LNCaP clone FGC (cell line): ENCODE results near the gene XYLT2.

ENCODE experiments used
- DNase-seq: peaks from one replicate; pipeline ENCODE4 v3.0.0-alpha.2; 2011; ENCODE audit warnings: low read depth
- H3K4me3 ChIP-seq: 2 replicates; pipeline ENCODE4 v1.5.1; 2011; ENCODE audit warnings: mild to moderate bottlenecking, low read depth, low read length, control low read depth
- TF ChIP-seq, protein P1 (sequence below): IDR thresholded peaks from 2 replicates; pipeline ENCODE4 v1.5.1; 2012; ENCODE audit warnings: mild to moderate bottlenecking; ENCODE audit not compliant: control insufficient read depth, insufficient read depth; ENCODE audit errors: extremely low read depth

Gene XYLT2

DNA sequence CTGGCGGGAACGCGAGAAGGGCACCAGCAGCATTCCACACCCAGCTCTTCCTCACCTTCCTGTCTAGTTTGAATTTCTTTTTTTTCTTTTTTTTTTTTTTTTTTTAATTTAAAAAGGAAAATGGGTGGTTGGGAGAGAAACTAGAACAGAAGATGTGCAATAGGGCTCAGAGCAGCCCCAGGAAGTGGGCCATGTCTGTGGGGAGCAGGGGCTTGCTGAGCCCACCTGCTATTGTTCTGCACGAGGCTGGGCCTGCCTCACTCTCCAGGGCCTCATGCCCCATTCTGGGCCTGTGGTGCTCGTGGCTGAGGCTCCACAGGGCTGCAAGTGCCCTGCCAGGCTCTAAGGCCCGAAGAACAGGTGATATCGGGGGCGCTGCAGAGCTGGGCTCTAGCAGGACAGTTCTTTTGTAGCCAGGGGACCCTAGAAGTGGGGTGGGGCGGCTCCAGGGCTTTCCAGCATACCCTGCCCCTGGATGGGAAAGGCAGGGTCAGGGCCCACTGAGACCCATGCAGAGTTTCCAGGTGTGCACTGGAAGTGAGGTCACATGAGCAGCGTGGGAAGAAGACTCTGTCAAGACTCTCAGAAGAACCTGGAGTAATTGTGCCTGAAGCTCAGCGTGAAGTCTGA lies 14.7 kb downstream of the XYLT2 start:
- no peak for DNase-seq
- no peak overlapping the region for H3K4me3 ChIP-seq
- TF ChIP-seq, protein P1, sequence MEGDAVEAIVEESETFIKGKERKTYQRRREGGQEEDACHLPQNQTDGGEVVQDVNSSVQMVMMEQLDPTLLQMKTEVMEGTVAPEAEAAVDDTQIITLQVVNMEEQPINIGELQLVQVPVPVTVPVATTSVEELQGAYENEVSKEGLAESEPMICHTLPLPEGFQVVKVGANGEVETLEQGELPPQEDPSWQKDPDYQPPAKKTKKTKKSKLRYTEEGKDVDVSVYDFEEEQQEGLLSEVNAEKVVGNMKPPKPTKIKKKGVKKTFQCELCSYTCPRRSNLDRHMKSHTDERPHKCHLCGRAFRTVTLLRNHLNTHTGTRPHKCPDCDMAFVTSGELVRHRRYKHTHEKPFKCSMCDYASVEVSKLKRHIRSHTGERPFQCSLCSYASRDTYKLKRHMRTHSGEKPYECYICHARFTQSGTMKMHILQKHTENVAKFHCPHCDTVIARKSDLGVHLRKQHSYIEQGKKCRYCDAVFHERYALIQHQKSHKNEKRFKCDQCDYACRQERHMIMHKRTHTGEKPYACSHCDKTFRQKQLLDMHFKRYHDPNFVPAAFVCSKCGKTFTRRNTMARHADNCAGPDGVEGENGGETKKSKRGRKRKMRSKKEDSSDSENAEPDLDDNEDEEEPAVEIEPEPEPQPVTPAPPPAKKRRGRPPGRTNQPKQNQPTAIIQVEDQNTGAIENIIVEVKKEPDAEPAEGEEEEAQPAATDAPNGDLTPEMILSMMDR: no peak

- peak; percentile 18 for DNase-seq
- TF ChIP-seq, protein P1: peak; percentile 78
- no peak overlapping the region for H3K4me3 ChIP-seq
These were observed 15.9 kb downstream of the XYLT2 start for GRCh38 chr17:50361561-50362480.

DNA sequence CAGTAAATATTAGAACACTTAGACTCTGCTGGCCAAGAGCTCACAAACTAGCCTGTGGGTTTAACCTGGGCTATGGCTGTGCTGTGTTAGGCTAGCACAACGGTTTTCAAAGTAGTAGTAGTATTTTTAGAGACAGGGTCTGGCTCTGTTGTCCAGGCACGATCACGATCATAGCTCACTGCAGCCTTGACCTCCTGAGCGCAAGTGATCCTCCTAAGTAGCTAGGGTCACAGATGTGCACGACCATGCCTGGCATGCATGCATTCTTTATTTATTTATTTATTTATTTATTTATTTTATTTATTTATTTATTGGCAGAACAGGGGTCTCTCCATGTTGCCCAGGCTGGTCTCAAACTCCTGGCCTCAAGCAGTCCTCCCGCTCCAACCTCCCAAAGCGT lies 16.7 kb downstream of the XYLT2 start:
- no peak for DNase-seq
- no peak overlapping the region for H3K4me3 ChIP-seq
- TF ChIP-seq, protein P1: no peak

DNA sequence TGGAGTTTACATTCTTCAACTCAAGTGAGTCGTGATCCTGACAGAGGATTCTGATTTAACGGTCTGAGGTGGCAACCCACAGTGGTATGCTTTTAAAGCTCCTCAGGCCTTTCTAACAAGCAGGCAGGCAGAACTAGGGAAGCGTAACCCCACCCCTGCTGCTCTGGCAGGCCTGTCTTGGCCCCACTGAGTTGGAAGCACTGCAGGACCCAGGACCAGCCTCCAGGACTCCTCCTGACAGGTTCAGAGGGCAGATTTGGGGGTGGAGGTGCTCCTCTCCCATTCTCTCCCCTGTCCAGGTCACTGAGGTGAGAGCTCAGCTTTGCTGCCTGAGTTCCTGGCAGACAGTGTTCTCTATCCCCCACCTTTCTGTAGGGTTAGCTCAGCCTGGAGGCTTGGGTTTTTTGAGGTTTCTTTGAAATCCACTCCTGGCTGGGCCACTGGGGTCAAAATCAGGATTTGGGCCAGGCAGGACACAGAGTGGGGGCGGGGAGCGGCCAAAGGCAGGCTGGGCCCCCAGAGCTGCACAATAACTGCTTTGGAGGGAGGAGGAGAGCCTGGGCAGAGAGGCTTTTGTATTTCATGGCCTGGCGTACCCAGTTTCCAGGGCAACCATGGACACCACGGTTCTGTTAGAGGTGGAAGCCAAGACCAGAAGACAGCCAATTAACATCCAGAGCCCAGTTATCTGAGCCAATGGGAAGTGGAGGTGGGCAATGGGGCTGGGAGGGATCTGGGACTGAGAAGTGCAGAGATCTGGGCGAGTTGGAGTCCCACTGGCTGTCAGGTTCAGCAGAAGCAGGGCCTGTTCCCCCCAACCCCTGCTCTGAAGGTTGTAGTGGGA lies 17.5 kb downstream of the XYLT2 start:
- H3K4me3 ChIP-seq: no peak overlapping the region
- TF ChIP-seq, protein P1: no peak
- no peak for DNase-seq

DNA sequence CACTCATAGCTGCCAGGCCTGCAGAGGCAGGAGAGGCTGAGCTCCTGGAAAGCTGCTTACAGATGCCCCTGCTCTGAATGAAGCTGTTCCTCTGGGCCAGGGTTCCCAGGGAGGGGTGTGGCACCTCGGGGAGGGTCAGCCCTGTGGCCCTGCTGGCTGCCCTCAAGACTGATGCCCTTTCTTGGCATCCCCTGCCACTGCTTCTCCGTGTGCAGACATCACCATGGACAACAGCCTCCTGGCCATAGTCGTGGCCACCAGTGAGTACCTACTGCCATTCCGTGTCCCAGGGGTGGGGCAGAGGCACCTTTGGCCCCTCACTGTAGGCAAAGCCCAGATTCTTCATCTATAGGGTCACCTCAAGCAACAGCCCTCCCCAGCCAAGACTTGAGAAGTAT lies 18.1 kb downstream of the XYLT2 start:
- DNase-seq: no peak
- TF ChIP-seq, protein P1: no peak
- no peak overlapping the region for H3K4me3 ChIP-seq

GRCh38 chr17:50364715-50365114 lies 18.8 kb downstream of the XYLT2 start:
- DNase-seq: no peak
- TF ChIP-seq, protein P1: no peak
- no peak overlapping the region for H3K4me3 ChIP-seq
